Endometrial microvascular endothelial cells (primary cell): ENCODE measurements around the gene OXCT2. TPM values are rescaled to one million over a fixed set of nuclear protein-coding genes. Genes with fewer than 3 reads are reported as not detected.
"Not testable (repeated sequence)": the region's sequence is repeated elsewhere in the genome, so short reads cannot be mapped to it uniquely, and the experiment has no call there.

ENCODE experiments used
- in situ Hi-C: cut with HindIII; loops from 2 replicates; pipeline ENCODE4 v1.10.0; 2017; ENCODE audit warnings: low sequenced_read_pairs, low pct_unique_long_range_greater_than_20kb; ENCODE audit errors: inconsistent ontology term
- total RNA-seq: library from RNA; depleted of rRNA; stranded (reverse); fragments of >200 nt; gene quantifications from one replicate; pipeline ENCODE4 v1.2.3, GENCODE V29; 2015; ENCODE audit errors: inconsistent ontology term

Gene OXCT2
- total RNA-seq = 5.7 TPM

DNA sequence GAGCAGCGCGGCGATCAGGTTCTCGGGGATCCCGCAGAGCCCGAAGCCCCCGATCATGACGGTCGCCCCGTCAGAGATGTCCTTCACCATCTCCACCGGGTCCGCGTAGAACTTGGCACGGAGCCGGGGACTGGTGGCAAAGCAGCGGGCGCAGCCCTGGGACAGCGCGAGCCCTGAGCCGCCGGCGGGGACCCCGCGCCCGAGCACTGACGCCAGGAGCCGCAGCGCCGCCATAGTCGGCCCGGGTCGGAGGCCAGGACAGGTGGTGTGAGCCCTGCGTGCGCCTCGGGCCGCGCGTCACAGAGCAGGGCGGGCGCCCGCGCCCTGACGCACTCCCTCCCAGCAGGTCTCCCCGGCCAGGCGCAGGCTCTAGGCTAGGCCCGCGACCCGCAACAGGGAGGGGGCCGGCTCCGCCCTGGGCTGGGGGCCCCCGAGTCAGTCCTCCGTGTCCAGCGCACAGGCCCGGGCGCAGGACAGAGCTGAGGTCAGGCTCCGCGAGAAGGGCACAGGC lies at the start of gene OXCT2:
Gene OXCT2, minus strand, starts transcription at position 327 of the 511 bp plus-strand sequence. Its CDS starts 93 bp downstream, at position 234.
- in situ Hi-C loops = not testable (repeated sequence)

DNA sequence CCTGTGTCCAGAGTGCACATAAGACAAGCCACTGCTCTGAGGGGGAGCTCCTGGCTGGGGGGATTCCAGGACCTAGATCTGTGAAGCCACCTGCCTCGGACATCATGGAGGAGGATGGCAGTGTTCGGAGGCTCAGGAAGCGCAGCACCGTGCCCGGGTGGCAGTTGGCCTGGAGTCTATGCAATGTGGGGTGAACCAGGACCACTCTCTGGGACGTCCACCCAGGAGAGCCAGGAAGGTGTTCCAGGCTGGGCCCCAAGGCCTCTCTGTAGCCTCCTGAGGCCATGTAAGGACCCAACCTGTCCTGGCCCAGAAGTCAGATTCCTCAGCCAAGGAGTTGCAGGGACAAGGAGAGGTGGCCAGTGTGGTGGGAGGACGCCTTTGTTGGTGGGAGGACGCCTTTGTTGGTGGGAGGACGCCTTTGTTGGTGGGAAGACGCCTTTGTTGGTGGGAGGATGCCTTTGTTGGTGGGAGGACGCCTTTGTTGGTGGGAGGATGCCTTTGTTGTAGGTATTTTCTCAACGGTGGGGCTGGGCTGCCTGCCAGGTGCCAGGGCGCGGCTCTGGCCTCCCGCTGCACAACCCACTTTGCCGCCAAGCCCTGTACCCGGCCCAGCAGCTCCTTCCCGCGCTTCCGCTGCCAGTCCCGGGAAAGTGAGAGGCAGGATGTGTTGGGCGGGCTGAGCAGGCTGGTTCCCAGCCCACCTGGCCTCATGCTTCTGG lies 48.1 kb upstream of the OXCT2 start:
- in situ Hi-C loops = no loop called here

DNA sequence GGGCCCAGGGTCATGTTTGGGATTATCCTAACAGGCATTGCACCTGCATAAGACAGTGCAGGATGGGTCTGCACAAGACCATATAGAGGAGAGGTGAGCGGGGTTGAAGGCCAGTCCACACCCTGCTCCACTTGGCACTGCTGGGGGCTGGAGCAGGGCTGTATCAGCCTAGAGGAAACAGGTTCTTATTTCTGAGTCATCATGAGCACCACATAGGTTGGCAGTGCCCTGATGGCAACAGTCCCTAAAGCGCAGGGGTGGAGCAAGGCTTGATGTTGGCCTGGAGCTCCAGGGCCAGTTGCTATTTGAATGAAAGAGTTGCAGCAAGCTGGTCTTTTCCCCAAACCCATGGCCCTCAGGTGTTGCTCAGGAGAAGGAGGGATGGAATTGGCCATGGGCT lies 47.3 kb upstream of the OXCT2 start:
- in situ Hi-C loops = no loop called here

DNA sequence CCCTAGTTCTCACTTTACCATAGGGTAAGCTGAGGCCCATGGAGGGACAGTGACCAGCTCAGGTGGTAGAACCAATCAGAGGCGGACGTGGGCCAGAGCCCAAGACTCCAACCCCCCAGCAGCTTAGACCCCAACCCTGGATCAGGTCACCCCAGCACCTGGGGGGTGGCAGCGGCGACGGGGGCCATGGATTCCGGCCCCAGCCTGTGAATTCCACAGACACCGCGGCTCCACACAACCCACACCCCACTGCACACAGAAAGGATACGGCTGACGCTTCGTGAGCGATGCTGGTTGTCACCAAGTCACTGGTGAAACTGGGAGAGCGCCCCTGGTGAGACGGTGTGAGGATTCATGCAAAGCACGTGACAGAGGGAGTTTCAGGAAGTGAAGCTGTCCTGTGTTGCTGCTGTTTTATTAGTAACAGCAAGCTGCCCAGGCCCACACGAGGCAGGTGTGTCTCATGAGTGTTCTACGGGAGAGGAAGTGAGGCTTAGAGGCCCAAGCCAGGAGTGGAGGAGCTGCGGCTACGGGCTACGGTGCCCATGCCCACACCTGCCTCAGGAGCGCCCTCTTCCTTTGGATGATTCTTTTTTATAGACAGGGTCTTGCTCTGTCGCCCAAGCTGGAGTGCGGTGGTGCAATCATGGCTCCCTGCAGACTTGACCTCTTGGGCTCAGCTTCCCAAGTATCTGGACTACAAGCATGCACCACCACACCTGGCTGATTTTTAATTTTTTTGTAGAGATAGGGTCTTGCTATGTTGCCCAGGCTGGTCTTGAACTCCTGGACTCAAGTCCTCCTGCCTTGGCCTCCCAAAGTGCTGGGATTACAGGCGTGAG lies 46.2 kb upstream of the OXCT2 start:
- in situ Hi-C loops = not testable (repeated sequence)

DNA sequence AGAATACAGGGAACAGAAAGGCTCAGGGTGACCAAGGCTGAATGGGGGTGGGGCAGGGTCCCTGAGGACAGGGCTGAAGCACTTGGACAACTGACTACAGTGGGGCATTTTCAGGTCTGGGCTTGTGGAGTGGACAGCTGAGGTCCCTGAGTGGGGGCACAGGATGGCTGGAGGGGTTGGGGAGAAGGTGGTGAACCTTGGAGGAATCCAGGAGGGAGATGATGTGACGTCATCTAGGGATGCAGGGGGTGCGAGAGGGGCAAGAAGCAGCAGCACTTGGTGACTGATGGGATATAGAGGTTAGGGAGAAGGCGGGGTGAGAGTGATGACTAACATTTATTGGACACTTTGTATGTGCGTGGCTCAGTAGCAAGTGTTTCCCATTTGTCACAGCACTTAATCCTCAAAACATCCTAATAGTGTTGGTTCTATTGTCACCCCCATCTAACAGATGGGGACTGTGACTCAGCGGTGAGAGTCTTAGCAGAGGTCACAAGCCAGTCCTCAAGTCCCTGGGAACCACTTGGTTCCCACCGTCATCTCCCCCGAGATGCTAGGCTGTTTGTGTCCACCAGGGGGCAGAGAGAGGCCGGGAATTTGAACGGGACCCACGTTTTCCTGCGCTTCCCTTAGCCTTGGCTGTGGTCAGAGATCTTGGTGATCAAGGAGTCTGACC lies 45.4 kb upstream of the OXCT2 start:
- in situ Hi-C loops = no loop called here

DNA sequence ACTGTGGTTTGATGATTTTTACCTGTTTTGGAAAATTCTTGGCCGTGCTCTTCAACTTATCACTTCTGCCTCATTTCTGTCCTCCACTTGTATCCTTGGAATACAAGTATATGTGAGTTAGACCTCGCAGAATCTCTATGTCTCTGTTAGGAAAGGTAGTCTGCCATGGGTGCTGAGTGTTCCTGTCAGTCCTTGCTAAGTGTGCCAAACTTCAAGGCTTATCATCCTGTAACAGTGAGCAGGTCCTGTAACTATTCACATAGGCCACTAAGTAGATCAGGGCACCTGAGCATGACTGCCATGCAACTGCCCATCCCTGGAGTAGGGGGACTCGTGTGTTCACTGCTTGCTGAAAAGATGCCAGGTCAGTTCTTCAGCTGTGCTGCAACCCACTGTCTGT lies 41.8 kb upstream of the OXCT2 start:
- in situ Hi-C loops = no loop called here

DNA sequence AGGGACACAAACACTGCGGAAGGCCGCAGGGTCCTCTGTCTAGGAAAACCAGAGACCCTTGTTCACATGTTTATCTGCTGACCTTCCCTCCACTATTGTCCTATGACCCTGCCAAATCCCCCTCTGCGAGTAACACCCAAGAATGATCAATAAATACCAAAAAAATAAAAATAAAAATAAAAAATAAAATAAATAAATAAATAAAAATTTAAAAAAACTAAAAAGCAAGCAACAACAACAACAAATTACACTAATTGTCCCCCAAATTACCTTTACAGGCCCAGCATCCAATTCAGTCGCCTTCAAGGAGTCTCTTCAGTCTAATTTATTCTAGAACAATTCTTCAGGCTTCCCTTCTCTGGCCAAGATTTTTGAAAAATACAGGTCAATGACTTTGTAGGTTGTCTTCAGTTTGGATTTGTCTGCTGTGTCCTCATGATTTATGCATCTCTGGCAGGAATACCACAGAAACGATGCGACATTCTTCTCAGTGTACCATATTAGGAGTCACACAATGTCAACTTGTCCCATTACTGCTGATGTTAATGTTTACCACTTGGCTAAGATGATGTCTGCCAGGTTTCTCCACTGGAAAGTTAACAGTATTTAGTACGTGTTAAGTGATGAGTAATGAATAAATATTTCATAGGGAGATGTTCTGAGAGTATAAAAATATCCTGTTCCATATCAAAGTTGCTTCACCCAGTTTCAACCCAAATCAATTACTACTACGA lies 37.8 kb upstream of the OXCT2 start:
- in situ Hi-C loops = no loop called here

DNA sequence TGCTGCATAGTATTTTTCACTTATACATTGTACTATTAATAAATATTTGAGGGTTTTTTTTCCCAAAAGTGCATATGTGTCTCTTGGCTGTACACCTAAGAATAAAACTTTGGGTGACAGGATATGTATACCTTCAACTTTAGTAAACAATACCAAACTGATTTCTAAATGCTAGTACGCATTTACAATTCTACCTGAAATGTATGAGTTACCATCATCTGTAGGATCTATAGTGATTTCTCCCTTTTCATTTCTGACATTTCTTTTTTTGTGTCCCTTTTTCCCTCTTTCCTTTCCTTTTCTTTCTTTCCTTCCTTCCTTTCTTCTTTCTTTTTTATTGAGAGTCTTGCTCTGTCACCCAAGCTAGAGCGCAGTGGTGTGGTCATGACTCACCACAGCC lies 34.2 kb upstream of the OXCT2 start:
- in situ Hi-C loops = no loop called here

DNA sequence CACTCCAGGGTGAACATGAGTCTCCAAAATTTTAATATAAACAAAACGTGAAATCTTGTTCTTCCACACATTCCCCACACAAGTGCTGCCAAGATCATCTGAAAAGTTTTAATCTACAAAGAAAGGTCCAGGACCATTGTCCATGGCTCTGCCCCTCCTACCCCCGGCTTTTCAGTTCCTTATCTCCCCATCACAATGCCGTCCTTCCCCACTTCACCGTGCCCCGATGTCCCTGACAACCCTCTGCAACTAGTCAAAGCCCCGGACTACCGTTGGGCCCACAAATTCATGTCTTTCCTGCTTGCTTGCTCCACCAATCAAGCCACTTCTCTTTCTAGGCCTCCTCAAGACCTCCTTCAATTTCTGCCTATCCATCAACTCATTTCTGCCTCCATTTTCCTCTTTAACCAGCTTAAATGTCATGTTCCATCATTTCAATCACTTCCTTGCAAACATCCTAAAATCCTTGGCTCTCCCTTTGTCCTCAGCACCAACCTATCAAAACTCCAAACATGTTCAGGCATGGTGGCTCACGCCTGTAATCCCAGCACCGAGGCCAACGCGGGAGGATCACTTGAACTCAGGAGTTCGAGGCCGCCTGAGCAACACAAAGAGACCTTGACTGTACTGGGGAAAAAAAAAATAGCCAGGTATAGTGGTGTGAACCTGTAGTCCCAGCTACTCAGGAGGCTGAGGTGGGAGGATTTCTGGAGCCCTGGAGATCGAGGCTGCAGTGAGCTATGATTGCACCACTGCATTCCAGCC lies 31.5 kb upstream of the OXCT2 start:
- in situ Hi-C loops = no loop called here

DNA sequence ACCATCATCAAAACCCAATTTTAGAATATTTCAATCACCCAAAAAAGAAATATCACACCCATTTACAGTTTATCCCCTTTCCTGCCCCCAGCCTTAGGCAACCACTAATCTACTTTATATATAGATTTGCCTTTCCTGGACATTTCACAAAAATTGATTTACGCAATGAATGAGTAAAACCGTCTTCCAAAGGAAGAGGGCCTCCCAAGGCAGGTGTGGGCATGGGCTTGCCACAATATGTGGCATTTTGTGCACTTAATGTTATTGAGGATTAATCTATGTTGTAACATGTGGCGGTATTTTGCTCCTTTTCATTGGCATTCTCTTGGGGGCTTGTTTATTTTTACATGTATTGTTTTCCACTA lies 29.3 kb upstream of the OXCT2 start:
- in situ Hi-C loops = no loop called here

DNA sequence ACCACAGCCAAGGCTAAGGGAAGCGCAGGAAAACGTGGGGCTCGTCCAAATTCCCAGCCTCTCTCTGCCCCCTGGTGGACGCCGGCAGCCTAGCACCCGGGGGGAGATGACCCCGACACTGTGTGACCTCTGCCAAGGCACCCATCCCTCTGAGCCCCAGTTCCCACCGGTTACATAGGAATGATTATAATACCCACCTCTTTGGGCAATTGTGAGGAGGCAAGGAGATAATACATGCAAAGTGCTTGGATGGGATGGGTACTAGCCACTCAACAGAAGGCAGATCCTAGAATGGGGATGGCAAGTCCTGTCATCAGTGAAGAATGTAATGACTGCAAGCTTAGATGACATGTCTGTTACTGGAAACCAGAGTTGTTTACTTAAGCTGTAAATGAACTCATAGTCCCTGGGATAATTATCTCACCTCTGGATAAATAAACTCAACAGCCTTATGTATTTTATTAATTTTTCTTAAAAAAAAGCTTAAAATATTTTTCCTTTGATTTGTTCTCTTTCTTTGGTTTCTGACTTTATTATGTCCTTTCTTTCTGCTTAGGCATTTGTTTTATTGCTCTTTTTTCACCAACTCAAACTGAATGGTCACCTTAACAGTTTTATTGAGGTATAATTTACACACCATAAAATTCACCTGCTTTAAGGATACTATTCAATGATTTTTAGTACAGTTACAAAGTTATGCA lies 28.8 kb upstream of the OXCT2 start:
- in situ Hi-C loops = no loop called here

DNA sequence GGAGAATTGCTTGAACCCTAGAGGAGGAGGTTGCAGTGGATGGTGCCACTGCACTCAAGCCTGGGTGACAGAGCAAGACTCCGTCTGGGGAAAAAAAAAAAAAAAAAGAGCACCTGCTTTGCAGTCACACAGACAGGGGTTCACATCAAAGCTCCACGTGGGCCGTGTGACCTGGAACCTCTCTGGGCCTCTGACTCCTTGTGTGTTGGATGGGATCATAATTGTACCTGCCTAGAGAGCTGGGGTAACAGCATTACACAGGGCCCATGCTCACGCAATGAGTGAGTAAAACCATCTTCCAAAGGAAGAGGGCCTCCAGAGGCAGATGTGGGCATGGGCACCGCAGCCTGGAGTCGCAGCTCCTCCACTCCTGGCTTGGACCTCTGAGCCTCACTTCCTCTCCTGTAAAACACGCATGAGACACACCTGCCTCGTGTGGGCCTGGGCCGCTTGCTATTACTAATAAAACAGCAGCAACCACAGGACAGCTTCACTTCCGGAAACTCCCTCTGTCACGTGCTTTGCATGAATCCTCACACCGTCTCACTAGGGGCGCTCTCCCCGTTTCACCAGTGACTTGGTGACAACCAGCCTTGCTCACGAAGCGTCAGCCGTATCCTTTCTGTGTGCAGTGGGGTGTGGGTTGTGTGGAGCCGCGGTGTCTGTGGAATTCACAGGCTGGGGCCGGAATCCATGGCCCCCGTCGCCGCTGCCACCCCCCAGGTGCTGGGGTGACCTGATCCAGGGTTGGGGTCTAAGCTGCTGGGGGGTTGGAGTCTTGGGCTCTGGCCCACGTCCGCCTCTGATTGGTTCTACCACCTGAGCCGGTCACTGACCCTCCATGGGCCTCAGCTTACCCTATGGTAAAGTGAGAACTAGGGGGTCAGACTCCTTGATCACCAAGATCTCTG lies 28.0 kb upstream of the OXCT2 start:
- in situ Hi-C loops = not testable (repeated sequence)

DNA sequence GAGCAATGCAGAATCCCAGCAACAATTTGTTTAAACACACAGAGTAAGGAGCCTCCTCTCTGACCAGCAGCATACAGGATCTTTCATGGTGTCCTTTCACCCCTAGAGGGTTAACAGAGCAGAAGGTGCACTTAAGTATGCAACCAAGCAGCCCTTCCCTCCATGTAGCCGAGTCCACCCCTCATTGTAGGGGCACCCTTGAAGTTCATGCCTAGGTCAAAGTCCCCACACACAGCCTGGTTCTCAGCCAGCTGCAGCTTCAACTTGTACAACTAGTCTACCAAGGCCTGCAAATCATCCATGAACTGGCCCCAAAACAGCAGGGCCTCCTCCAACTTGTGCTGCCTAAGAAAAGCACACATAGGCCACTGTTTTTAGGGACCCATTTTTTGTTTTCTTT lies 24.5 kb upstream of the OXCT2 start:
- in situ Hi-C loops = no loop called here

DNA sequence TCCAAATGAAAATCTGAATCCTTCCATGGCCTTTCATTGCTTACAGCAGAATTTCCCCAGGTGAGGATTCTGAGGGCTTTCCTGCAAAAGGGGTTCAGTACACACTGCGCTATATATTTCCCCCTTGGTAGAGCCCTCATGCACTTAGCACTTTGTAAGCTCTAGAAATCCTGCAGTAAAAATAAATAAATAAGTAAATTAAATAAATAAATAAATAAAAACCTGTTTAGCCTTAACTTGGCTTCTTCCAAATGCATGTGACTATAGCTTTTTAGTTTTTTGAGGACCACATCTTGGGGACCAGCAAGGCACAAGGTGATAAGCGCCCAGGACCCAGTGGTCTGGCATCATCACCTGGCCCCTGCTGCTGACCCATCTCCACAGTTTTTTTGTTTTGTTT lies 20.7 kb upstream of the OXCT2 start:
- in situ Hi-C loops = no loop called here

DNA sequence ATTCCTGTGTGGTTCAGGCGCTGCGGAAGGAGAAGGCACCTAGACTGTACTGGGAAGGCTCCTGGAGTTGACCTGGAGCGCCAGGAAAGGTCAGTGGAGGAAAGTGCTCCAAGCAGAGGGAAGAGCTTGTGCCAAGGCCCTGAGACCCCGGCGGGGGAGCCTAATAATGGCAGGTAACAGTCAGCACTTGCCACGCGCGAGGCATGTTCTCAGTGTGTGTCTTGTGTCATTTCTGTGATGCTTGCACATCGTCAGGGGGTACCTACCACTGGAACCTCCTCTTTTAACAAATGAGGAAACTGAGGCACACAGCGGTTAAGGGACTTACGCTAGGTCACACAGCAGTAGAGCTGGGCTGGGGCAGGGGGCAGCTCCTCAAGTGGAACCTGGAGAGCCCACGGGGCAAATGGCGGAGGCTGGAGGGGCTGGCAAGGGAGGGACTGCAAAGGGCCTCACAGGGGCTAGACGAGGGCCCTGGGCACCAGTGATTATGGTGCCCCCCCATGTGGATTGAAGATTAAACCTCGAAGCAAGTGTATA lies 18.5 kb upstream of the OXCT2 start:
- in situ Hi-C loops = no loop called here

DNA sequence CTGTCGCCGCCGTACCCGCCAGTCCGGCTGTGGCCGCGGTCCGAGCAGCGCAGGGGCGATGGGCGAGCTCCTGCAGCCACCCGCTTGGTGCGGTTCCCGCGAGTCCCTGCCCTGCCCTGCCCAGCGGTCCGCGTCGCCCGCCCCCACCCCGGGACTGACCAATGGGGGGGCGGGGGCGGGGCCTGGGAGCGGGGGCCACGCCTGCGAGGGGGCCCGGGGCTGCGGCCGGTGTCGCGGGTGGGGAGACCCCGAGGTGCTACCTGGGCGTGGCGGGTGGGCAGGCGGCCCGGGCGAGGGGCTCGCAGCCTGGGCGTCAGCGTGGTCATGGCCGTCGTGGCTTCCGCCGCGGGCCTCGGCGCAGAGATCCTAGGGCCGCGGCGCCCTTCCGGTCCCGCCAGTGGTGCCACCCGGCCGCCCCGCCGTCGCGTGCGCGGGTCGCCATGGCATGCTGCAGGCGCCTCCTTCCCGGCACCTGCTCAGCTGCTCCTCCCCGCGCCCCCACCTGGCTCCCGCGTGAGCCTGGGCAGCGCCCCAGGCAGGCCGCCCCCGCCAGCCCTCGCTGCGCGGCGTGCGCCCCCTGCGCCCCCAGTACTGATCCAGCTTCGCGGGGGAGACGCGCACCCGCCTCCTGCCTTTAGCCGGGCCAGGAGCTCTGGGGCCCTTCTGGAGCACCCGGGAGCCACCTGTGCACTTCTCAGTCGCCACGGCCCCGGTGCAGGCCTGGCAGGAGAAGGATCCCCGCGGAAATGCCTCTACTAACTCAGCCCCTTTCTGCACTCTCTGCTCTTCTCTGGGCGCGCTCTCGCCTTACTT lies 17.8 kb upstream of the OXCT2 start, which contains the start of gene BMP8B:
Gene BMP8B, minus strand, starts transcription at position 108 of the 813 bp plus-strand sequence. CDS start 380 bp downstream, outside the sequence.
- in situ Hi-C loops = no loop called here
